Tibial artery (tissue), 4 donors: Measurements from ENCODE around the gene TTC23.
A peak's percentile ranks its signal among the peaks of the same experiment; 100 is the strongest.
"Not testable (repeated sequence)": the region's sequence is repeated elsewhere in the genome, so short reads cannot be mapped to it uniquely, and the experiment has no call there.

Experiments used
- DNase-seq, 2 donors: peaks; one replicate each; pipeline ENCODE4 v3.0.0-alpha.2; 2019
- H3K27ac ChIP-seq, 2 donors: fragments of 200-600 bp; sonication (generic) in 1 of 2; 1 replicate in 1 of 2; 2 replicates in 1 of 2; pipeline ENCODE4 v1.5.1; 2018 to 2019; ENCODE audit warnings: mild to moderate bottlenecking in 1 of 2
- H3K27me3 ChIP-seq, 2 donors: fragments of 200-600 bp; sonication (generic) in 1 of 2; one replicate each; pipeline versions ENCODE4 v1.5.1 to v1.6.0; 2016 to 2019
- H3K36me3 ChIP-seq, 3 donors: fragments of 200-600 bp; sonication (generic) in 2 of 3; one replicate each; pipeline ENCODE4 v1.5.1; 2016 to 2019; ENCODE audit warnings: mild to moderate bottlenecking in 2 of 3
- H3K4me1 ChIP-seq, 4 donors: fragments of 200-600 bp; sonication (generic) in 2 of 4; 1 replicate in 3 of 4; 2 replicates in 1 of 4; pipeline ENCODE4 v1.5.1; 2016 to 2019
- H3K4me3 ChIP-seq, 2 donors: fragments of 200-600 bp; sonication (generic) in 1 of 2; 1 replicate in 1 of 2; 2 replicates in 1 of 2; pipeline ENCODE4 v1.5.1; 2018 to 2019; ENCODE audit warnings: mild to moderate bottlenecking in 2 of 2
- H3K9me3 ChIP-seq, 3 donors: fragments of 200-600 bp; sonication (generic) in 1 of 3; one replicate each; pipeline ENCODE4 v1.5.1; 2016 to 2019
- CTCF ChIP-seq, 2 experiments: fragments of 200-600 bp in 1 of 2; fragments of 450-650 bp in 1 of 2; IDR thresholded peaks; one replicate each; pipeline ENCODE4 v1.5.1; 2017 to 2019; ENCODE audit warnings: antibody characterized with exemption in 2 of 2, mild to moderate bottlenecking in 1 of 2, moderate library complexity in 1 of 2
- intact Hi-C: fragments of 100-400 bp; cut with DNase I; formaldehyde crosslinking; loops from one replicate; pipeline ENCODE4 v1.15.0; 2023; ENCODE audit warnings: low total_unique reads

Gene TTC23

GRCh38 chr15:99113547-99114271, 135.7 kb downstream of the TTC23 start:
- Histone ChIP-seq H3K9me3 (no peaks in the 10 kb centered on the region), H3K4me1 (peaks cover 0 to 95% (median 70%) of the 10 kb centered on the region in 4 donors), H3K36me3 (peaks cover 12 to 31% (median 25%) of the 10 kb centered on the region in 3 donors), H3K27me3 (no peaks in the 10 kb centered on the region), H3K27ac (peak overlapping the region; percentile 80 to 97), H3K4me3 (no peak overlapping the region)
- no peak for DNase-seq
- intact Hi-C loops = no loop called here
- TF ChIP-seq CTCF (IDR thresholded peaks at IDR 0.05) = no peak

GRCh38 chr15:99111641-99112040, 137.7 kb downstream of the TTC23 start:
- H3K4me3 ChIP-seq, H3K9me3 ChIP-seq, H3K27me3 ChIP-seq, DNase-seq, intact Hi-C loops: not testable (repeated sequence)
- Histone ChIP-seq H3K36me3 (peaks cover 11 to 25% (median 22%) of the 10 kb centered on the region in 3 donors), H3K27ac (peak overlapping the region; percentile 97), H3K4me1 (peaks cover 0 to 95% (median 63%) of the 10 kb centered on the region in 4 donors)

GRCh38 chr15:99110581-99111320, 138.6 kb downstream of the TTC23 start:
- Histone ChIP-seq H3K4me1 (peaks cover 0 to 86% (median 59%) of the 10 kb centered on the region in 4 donors), H3K4me3 (peak overlapping the region; percentile 86 to 92), H3K9me3 (no peaks in the 10 kb centered on the region), H3K27me3 (no peaks in the 10 kb centered on the region), H3K27ac (peak overlapping the region; percentile 97), H3K36me3 (peaks cover 6 to 16% (median 13%) of the 10 kb centered on the region in 3 donors)
- TF ChIP-seq CTCF (IDR thresholded peaks at IDR 0.05) = no peak
- peak in 1 of 2 donors; percentile 77 for DNase-seq
- intact Hi-C loops = no loop called here

- no peak for DNase-seq
- peaks cover 6 to 15% (median 12%) of the 10 kb centered on the region in 3 donors for H3K36me3 ChIP-seq
- H3K27me3 ChIP-seq = no peaks in the 10 kb centered on the region
- peaks cover 0 to 80% (median 56%) of the 10 kb centered on the region in 4 donors for H3K4me1 ChIP-seq
- peak overlapping the region; percentile 97 for H3K27ac ChIP-seq
- intact Hi-C loops = no loop called here
- no peak for TF ChIP-seq CTCF (IDR thresholded peaks at IDR 0.05)
- peak overlapping the region; percentile 86 to 92 for H3K4me3 ChIP-seq
- no peaks in the 10 kb centered on the region for H3K9me3 ChIP-seq
Observed at GRCh38 chr15:99110093-99110492, 139.3 kb downstream of the TTC23 start.

GRCh38 chr15:99109555-99110021, 139.8 kb downstream of the TTC23 start:
- TF ChIP-seq CTCF (IDR thresholded peaks at IDR 0.05) = no peak
- Histone ChIP-seq H3K36me3 (peaks cover 6 to 12% (median 11%) of the 10 kb centered on the region in 3 donors), H3K4me1 (peaks cover 0 to 75% (median 52%) of the 10 kb centered on the region in 4 donors), H3K4me3 (peak overlapping the region; percentile 86 to 92), H3K27ac (peak overlapping the region; percentile 97), H3K9me3 (no peaks in the 10 kb centered on the region), H3K27me3 (no peaks in the 10 kb centered on the region)
- intact Hi-C loops = loop anchor here (5.0 kb wide), 1 partner anchor 58 kb away; no protein-coding TSS in a partner anchor
- no peak for DNase-seq
